Parathyroid adenoma (tissue), 2 donors: ENCODE data around the gene TDRD12.

ENCODE experiments used
- H2AFZ ChIP-seq: fragments of 300-600 bp; sonication (generic); one replicate; pipeline ENCODE4 v1.7.0; 2017; ENCODE audit warnings: antibody characterized with exemption, mild to moderate bottlenecking
- H3K27ac ChIP-seq: fragments of 300-600 bp; sonication (generic); one replicate; pipeline ENCODE4 v1.7.0; 2017
- H3K27me3 ChIP-seq: fragments of 300-600 bp; sonication (generic); one replicate; pipeline ENCODE4 v1.7.0; 2017; ENCODE audit warnings: low read length; ENCODE audit not compliant: control insufficient read depth, insufficient read depth
- H3K36me3 ChIP-seq: fragments of 300-600 bp; sonication (generic); one replicate; pipeline ENCODE4 v1.7.0; 2017; ENCODE audit warnings: low read length; ENCODE audit not compliant: control insufficient read depth, insufficient read depth
- H3K4me1 ChIP-seq: fragments of 300-600 bp; sonication (generic); one replicate; pipeline ENCODE4 v1.7.0; 2017; ENCODE audit warnings: control low read depth
- H3K4me2 ChIP-seq: fragments of 300-600 bp; sonication (generic); one replicate; pipeline ENCODE4 v1.7.0; 2017; ENCODE audit warnings: low read length
- H3K4me3 ChIP-seq: fragments of 300-600 bp; sonication (generic); one replicate; pipeline ENCODE4 v1.7.0; 2017; ENCODE audit warnings: low read depth, low read length
- H3K79me2 ChIP-seq: fragments of 300-600 bp; sonication (generic); one replicate; pipeline ENCODE4 v1.7.0; 2017; ENCODE audit warnings: control low read depth
- H3K9ac ChIP-seq: fragments of 300-600 bp; sonication (generic); one replicate; pipeline ENCODE4 v1.7.0; 2017; ENCODE audit warnings: mild to moderate bottlenecking
- H3K9me3 ChIP-seq: fragments of 300-600 bp; sonication (generic); one replicate; pipeline ENCODE4 v1.7.0; 2017; ENCODE audit warnings: low read length; ENCODE audit not compliant: control insufficient read depth
- TF ChIP-seq, protein P1 (sequence below): fragments of 300-600 bp; sonication (generic); IDR thresholded peaks from one replicate; pipeline ENCODE4 v1.7.0; 2017; ENCODE audit warnings: antibody characterized with exemption, mild to moderate bottlenecking
- donor health status: primary hyperparathyroidism.

TDRD12 gene

GRCh38 chr19:32873247-32873959, 153.8 kb downstream of the TDRD12 start:
- no peaks in the 10 kb centered on the region for H3K36me3 ChIP-seq
- no peaks in the 10 kb centered on the region for H3K4me1 ChIP-seq
- H3K79me2 ChIP-seq: no peaks in the 10 kb centered on the region

DNA sequence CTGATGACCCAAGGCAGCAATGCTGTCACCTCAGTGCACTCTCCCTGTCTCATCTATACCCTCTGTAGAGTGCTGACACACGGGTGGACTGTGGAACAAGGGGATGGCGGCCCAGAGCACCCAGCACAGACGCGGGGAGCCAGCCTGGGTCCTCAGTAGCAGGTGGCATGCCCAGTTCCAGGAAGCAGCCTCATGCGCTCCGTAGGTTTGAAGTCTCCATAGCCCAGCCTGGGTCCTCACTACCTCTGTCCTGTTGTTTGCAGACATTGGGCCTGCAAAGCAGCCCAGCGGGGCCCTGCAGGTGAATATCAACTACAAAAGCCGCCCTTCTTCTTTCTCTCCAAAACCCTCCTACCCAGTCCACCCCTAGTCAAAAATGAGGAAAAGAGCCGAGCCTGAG, 155.0 kb downstream of the TDRD12 start:
- H3K27ac ChIP-seq: no peak overlapping the region
- H3K36me3 ChIP-seq: no peaks in the 10 kb centered on the region
- H3K27me3 ChIP-seq: no peaks in the 10 kb centered on the region
- TF ChIP-seq, protein P1, sequence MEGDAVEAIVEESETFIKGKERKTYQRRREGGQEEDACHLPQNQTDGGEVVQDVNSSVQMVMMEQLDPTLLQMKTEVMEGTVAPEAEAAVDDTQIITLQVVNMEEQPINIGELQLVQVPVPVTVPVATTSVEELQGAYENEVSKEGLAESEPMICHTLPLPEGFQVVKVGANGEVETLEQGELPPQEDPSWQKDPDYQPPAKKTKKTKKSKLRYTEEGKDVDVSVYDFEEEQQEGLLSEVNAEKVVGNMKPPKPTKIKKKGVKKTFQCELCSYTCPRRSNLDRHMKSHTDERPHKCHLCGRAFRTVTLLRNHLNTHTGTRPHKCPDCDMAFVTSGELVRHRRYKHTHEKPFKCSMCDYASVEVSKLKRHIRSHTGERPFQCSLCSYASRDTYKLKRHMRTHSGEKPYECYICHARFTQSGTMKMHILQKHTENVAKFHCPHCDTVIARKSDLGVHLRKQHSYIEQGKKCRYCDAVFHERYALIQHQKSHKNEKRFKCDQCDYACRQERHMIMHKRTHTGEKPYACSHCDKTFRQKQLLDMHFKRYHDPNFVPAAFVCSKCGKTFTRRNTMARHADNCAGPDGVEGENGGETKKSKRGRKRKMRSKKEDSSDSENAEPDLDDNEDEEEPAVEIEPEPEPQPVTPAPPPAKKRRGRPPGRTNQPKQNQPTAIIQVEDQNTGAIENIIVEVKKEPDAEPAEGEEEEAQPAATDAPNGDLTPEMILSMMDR: no peak
- no peaks in the 10 kb centered on the region for H3K4me1 ChIP-seq
- H3K4me3 ChIP-seq: no peak overlapping the region
- no peaks in the 10 kb centered on the region for H3K9me3 ChIP-seq
- H3K4me2 ChIP-seq: no peak overlapping the region
- H2AFZ ChIP-seq: no peak overlapping the region
- no peak overlapping the region for H3K9ac ChIP-seq
- H3K79me2 ChIP-seq: no peaks in the 10 kb centered on the region

More at GRCh38 chr19:32873247-32873959, 153.8 kb downstream of the TDRD12 start:
- TF ChIP-seq, protein P1: no peak
- Histone ChIP-seq H3K9ac (no peak overlapping the region), H3K27me3 (no peaks in the 10 kb centered on the region), H3K27ac (no peak overlapping the region), H2AFZ (no peak overlapping the region), H3K4me2 (no peak overlapping the region), H3K9me3 (no peaks in the 10 kb centered on the region), H3K4me3 (no peak overlapping the region)

DNA sequence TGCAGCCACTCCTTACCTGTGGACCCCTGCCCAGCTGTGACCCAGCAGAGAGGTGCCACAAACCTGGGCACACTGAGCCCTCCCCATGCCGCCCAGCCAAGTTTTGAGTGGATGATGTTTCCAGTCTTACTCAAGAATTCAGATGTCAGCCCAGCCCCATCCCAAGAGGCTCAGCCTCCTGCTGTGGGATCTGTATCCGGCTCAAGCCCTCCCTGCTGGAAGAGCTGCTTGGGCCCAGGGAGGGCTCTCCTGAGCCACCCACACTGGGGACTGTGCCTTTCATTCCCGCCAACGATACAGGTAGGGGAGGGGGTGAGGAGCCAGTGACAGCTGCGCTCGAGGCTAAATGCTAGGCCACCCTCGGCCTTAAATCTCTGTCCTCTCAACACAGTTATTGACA, 155.9 kb downstream of the TDRD12 start:
- H3K36me3 ChIP-seq: no peaks in the 10 kb centered on the region
- no peaks in the 10 kb centered on the region for H3K9me3 ChIP-seq
- H3K9ac ChIP-seq: no peak overlapping the region
- H3K4me1 ChIP-seq: no peaks in the 10 kb centered on the region
- TF ChIP-seq, protein P1: no peak
- no peaks in the 10 kb centered on the region for H3K79me2 ChIP-seq
- no peak overlapping the region for H2AFZ ChIP-seq
- no peak overlapping the region for H3K4me3 ChIP-seq
- H3K27ac ChIP-seq: no peak overlapping the region
- no peak overlapping the region for H3K4me2 ChIP-seq
- no peaks in the 10 kb centered on the region for H3K27me3 ChIP-seq

- Histone ChIP-seq H3K36me3 (no peaks in the 10 kb centered on the region), H3K4me1 (no peaks in the 10 kb centered on the region), H2AFZ (no peak overlapping the region), H3K27ac (no peak overlapping the region), H3K4me2 (no peak overlapping the region), H3K79me2 (no peaks in the 10 kb centered on the region), H3K27me3 (no peaks in the 10 kb centered on the region), H3K9ac (no peak overlapping the region), H3K4me3 (no peak overlapping the region), H3K9me3 (no peaks in the 10 kb centered on the region)
- TF ChIP-seq, protein P1: no peak
Observed at GRCh38 chr19:32876236-32876918, 156.8 kb downstream of the TDRD12 start.
